ENCODE results near the gene A2M. TPM values are rescaled to one million over a fixed set of nuclear protein-coding genes. Genes with fewer than 3 reads are reported as not detected.

The A2M gene
- total RNA-seq, 1 donor from 2014 or later = 1,832 TPM

DNA sequence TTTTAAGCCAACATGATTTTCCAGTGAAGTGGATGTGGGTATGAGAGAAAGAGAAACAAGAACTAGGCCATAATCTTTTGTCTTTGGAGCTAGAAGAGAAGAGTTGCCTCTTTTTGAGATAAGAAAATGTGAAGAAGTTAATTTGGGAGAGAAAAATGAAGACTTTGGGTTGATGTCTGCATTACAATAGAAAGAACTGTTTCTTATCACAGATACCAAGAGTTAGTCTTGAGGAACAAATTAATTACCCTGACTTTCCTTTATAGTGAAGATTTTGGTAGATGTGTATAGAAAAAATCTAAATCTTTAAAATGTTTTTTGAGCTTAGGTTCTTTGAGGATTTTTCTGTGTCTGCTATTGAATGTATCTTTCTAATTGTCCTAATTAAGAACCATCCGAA lies 4.2 kb downstream of the A2M start:
- DNase-seq (no peak), ATAC-seq (no peak)
- intact Hi-C loops (cut with DNase I) = no loop called here
- Histone ChIP-seq H3K27ac (no peak overlapping the region), H3K4me3 (peak overlapping the region; percentile 49), H3K36me3 (peaks cover 54% of the 10 kb centered on the region), H3K27me3 (ENCODE audit: low read depth) (no peaks in the 10 kb centered on the region), H3K4me1 (peaks cover 6% of the 10 kb centered on the region), H3K9me3 (no peaks in the 10 kb centered on the region)
- TF ChIP-seq, protein P1, sequence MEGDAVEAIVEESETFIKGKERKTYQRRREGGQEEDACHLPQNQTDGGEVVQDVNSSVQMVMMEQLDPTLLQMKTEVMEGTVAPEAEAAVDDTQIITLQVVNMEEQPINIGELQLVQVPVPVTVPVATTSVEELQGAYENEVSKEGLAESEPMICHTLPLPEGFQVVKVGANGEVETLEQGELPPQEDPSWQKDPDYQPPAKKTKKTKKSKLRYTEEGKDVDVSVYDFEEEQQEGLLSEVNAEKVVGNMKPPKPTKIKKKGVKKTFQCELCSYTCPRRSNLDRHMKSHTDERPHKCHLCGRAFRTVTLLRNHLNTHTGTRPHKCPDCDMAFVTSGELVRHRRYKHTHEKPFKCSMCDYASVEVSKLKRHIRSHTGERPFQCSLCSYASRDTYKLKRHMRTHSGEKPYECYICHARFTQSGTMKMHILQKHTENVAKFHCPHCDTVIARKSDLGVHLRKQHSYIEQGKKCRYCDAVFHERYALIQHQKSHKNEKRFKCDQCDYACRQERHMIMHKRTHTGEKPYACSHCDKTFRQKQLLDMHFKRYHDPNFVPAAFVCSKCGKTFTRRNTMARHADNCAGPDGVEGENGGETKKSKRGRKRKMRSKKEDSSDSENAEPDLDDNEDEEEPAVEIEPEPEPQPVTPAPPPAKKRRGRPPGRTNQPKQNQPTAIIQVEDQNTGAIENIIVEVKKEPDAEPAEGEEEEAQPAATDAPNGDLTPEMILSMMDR (IDR thresholded peaks at IDR 0.05) = no peak

DNA sequence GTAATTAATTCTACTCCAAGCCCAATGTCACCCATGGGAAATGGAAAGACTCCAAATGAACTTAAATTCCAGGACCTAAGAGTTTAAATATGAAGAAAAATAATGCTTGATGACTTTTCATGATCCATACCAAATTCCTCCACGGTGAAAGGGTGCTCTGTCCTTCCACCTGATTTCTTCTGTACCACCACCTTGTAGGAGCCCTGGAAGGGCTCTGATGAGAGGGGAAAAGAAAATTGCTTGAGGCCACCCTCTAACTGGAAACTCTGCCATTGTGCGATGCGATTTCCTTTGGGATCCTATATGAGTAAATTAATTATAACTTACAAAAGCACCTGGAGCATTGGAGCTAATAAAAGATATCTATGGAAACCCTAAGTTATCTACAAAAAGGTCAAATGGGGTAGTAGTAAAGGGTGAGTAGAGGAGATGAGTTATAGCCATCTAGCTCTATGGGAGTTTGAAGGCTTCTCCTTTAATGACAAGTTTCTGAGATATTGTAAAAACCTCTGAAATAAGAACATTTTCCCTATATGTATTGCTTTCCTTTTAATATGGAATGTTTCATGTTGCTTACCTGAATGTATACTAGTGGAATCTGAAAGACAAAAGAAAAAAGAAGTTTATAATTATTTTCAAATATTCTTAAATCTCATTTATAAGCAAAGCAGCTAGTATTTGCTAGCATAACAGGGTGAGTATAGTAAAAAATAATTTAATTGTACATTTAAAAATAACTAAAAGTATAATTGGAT lies 5.8 kb downstream of the A2M start:
- ATAC-seq (no peak), DNase-seq (no peak)
- Histone ChIP-seq H3K4me3 (no peak overlapping the region), H3K9me3 (no peaks in the 10 kb centered on the region), H3K27ac (no peak overlapping the region), H3K36me3 (peaks cover 71% of the 10 kb centered on the region), H3K4me1 (no peaks in the 10 kb centered on the region), H3K27me3 (ENCODE audit: low read depth) (no peaks in the 10 kb centered on the region)
- intact Hi-C loops (cut with DNase I) = no loop called here
- TF ChIP-seq, protein P1 (IDR thresholded peaks at IDR 0.05) = no peak

DNA sequence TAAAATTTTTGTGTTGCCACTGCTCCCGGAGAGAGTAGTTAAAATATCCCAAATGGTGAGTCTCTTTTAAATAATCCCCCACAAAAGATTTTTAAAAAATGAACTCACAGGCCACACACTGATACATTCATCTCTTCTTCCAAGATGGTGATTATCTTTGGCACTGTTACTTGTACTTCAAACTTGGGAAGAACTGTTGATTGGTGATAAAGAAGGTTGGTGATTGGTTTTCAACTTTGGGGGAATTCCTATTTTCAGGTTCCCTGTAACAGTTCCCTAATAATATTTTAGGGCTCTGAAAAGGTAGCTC lies 6.6 kb downstream of the A2M start:
- ATAC-seq (no peak), DNase-seq (no peak)
- peaks cover 78% of the 10 kb centered on the region for H3K36me3 ChIP-seq
- H3K27me3 ChIP-seq (ENCODE audit: low read depth) = no peaks in the 10 kb centered on the region
- TF ChIP-seq, protein P1 (IDR thresholded peaks at IDR 0.05) = no peak
- H3K9me3 ChIP-seq = no peaks in the 10 kb centered on the region
- intact Hi-C loops (cut with DNase I) = no loop called here
- H3K4me1 ChIP-seq = no peaks in the 10 kb centered on the region
- no peak overlapping the region for H3K4me3 ChIP-seq
- H3K27ac ChIP-seq = no peak overlapping the region

DNA sequence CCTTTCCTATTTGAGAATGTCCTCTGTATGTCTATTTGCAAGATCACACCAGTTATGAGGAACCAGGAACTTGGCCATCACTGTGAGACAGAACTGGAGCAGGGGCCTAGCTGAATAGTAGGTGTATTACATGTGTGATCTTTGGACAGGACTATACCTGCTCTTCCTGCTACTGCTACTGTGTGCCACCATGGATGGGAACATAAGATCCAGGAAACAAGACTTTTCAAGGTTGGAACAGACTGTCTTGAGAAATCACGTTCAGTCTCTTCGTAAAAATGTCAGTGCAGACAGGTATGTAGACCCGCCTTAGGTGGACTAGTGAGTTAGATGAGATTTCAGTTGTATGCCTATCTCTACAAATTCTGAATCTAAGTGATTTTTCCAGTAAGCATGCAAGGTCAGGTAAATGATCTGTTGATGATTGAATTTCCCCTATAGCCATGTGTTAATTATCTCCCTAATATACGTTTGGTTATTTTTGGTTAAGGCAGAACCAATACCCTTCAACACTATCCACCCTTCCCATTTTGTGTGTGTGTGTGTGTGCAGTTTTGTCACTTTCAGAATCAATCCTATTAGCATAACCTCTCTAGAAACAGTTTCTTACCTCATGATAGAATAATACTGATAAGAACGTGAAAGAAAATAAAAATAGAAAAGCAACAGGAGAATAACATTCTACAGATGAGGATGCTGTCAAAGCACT lies 7.1 kb downstream of the A2M start:
- Histone ChIP-seq H3K27me3 (ENCODE audit: low read depth) (no peaks in the 10 kb centered on the region), H3K36me3 (peaks cover 83% of the 10 kb centered on the region), H3K27ac (no peak overlapping the region), H3K4me3 (no peak overlapping the region), H3K9me3 (no peaks in the 10 kb centered on the region), H3K4me1 (no peaks in the 10 kb centered on the region)
- DNase-seq (no peak), ATAC-seq (no peak)
- TF ChIP-seq, protein P1 (IDR thresholded peaks at IDR 0.05) = no peak
- intact Hi-C loops (cut with DNase I) = no loop called here

DNA sequence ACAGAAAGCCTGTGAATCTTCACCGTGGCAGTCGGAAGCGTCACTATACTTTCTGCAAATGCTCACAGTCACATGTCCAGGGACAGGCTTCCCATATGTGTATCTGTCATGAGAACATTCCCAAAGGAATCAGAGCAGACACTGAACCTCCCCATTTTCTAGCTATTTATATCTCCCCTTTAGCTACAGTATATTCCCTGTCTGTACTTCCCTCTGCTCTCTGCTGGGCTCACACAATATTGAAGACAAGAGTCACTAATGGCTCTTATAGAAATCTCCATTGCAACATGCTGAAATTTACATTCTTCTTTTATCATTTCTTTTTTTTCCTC lies 8.2 kb downstream of the A2M start:
- H3K36me3 ChIP-seq = peaks cover 90% of the 10 kb centered on the region
- ATAC-seq = no peak
- H3K9me3 ChIP-seq = no peaks in the 10 kb centered on the region
- H3K27me3 ChIP-seq (ENCODE audit: low read depth) = no peaks in the 10 kb centered on the region
- no peaks in the 10 kb centered on the region for H3K4me1 ChIP-seq
- TF ChIP-seq, protein P1 (IDR thresholded peaks at IDR 0.05) = no peak
- no peak overlapping the region for H3K27ac ChIP-seq
- DNase-seq = no peak
- intact Hi-C loops (cut with DNase I) = no loop called here
- no peak overlapping the region for H3K4me3 ChIP-seq

Data from lower lobe of right lung (tissue), 2 donors.